Activated naive CD4-positive, alpha-beta T cell treated with anti-CD3 and anti-CD28 coated beads, Interleukin-2, amount 10 ng/mL, durations not matched to agents 5 hours and 36 hours (primary cell): ENCODE data around the gene BET1L. TPM values are rescaled to one million over a fixed set of nuclear protein-coding genes. Genes with fewer than 3 reads are reported as not detected.

Experiments
- total RNA-seq, 2 experiments: library from RNA; stranded (reverse); gene quantifications; one replicate each; pipeline ENCODE4 v1.2.3, GENCODE V29; 2021

BET1L gene, protein sequence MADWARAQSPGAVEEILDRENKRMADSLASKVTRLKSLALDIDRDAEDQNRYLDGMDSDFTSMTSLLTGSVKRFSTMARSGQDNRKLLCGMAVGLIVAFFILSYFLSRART
- 10 to 100 TPM; 42.3 to 43.5 TPM for total RNA-seq

DNA sequence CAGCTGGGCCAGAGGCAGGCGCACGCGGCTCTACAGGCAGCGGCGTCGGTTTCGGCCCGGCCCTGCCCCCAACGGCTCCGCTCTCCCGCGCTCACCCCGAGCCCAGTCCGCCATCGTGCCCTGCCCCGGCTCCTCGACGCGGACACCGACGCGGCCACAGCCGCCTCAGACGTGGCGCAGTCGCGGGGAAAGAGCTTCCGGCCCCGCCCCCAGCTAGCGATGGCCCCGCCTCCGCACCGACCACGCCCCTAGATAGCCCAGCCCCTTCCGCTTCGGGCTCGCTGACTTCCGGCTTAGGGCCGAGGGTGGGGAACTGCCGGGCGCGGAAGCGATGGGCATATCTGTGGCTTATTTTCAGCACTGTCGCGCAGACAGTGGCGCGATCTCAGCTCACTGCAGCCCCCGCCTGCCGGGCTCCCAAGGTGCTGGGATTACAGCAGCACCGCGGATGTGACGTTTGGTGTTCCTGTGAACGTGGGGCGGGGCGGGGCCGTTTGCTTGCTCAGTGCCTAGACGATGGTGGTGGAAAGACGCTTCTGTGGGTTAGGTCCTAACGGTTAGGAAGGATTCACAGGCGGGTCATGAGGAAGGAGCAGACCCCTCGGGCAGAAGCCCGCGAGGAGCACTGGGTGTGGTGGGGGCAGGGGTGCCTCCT lies at the start of gene BET1L, which contains the start of gene RIC8A:
Gene BET1L (minus strand): TSS at position 192 of the 655 bp plus-strand sequence. CDS start 78 bp downstream, at position 114.
Gene RIC8A (plus strand): TSS at position 501 of the 655 bp plus-strand sequence. CDS start 1,147 bp downstream, outside the sequence.

DNA sequence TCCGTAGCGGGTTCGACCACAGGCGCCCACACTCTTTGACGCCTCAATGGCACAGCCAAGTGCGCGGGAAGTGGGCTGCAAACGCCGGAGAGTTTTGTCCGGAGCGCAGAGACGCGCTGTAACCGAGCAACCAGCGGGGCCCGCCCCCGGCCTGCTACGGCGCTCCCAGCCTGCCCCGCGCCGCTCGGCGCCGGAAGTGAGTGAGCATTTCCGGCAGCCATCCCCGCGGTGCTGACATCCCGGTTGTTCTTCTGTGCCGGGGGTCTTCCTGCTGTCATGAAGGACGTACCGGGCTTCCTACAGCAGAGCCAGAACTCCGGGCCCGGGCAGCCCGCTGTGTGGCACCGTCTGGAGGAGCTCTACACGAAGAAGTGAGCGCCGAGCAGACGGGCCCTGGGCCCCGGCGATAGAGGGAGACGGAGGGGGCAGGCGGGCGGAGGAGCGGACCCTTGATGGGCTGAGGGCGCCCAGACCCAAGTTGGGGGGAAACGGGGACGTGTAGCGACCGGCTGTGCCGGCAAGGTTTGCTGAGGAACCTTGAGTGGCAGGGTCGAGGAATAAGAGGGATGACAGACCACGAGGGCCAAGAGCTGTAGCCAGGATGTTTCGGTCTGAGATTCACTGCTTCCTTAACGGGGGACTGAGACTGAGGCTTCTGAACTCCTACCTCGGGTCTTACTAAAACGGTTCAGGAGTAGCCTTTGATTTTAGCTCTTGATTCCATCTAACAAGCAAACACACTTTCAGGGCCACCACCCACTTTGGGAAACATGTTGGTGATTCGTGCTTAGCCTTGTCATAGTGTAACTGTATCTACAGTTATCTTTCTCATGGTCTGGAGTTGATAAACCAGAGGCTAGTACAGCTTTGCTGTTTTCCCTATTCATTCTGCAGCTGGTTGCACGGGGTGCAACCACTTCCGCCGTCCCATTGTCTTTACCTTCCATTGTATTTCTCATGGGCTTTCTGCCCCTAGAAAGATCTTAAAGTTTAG lies 29.9 kb upstream of the BET1L start, which contains the start of gene PSMD13:
Gene PSMD13 (plus strand): TSS at position 203 of the 994 bp plus-strand sequence. CDS start 74 bp downstream, at position 277.

DNA sequence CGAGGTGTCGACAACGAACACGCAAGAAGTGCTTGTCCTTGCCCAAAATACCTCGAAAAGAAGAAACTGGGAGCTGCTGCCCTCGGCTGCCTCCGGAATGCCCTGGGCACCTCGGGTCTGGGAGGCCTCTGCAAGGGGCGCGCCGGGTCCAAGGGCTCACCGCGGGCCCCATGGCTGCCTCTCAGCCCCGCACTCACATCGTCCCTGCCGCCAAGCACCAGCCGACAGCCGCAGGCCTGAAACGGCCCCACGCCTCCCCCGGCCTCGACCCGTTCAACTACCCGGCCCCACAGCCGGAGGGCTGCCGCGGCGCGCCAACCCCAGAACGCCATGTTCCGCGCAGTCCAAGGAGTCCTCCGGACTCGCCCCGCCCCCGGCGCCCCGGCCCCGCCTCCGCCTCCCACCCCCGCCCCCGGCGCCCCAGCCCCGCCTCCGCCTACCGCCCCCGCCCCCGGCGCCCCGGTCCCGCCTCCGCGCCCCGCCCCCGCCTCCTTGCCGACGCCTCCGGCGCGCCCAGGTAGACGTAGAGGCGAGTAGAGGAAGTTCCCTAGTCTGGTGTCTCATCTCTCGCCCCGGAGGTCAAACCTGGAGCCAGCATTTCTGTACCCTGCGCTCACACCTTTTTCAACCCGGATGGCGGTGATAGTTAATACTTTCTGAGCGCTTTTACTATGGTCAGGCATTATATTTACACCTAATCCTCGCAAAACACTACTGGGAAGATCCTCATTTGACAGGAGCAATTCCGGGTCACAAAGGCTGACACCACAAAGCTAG lies 29.0 kb upstream of the BET1L start, which contains the start of gene SIRT3:
Gene SIRT3 (minus strand): TSS at position 346 of the 777 bp plus-strand sequence. CDS start 14 bp downstream, at position 332.

DNA sequence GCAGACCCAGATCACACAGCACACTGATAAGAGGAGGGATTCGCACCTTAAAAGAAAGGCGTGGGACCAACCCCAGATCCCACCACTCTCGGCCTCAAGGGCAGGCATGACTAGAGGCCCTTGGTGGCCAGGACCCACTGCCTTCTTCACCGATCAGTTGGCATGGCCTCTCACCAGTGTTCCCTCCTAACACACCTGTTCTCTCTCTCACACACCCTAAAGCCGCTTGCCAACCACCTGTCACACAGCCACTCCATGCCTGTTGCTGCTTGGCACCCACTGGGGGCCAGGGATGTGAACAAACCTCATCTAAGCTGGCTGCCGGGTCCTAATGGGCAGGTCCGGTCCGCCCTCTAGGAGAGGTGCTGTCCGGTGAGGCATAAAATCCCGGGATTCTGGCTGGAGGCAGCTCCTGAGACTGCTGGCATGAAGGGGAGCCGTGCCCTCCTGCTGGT lies 14.5 kb downstream of the BET1L start, which contains the start of gene SCGB1C1:
Gene SCGB1C1 (plus strand): TSS at position 405 of the 455 bp plus-strand sequence. CDS start 22 bp downstream, at position 427.

Other genes with a start within 250 kb of the BET1L start
- not detected for gene SCGB1C1, start 14.3 kb downstream of the BET1L start, total RNA-seq
- 10 to 100 TPM; 91.2 to 91.3 TPM for gene RIC8A, start 309 bp upstream of the BET1L start, total RNA-seq
- gene SIRT3, start 28.9 kb upstream of the BET1L start, total RNA-seq = 10 to 100 TPM; 13.7 to 14.6 TPM
- 100 to 1,000 TPM; 128 to 131 TPM for gene PSMD13, start 29.6 kb upstream of the BET1L start, total RNA-seq
- gene NLRP6, start 71.0 kb upstream of the BET1L start, total RNA-seq = 10 to 100 TPM; 21.3 to 21.4 TPM
- gene PGGHG, start 81.7 kb upstream of the BET1L start, total RNA-seq = 100 to 1,000 TPM; 343 to 358 TPM
- gene IFITM5, start 92.1 kb upstream of the BET1L start, total RNA-seq = not detected
- gene IFITM2, start 100.4 kb upstream of the BET1L start, total RNA-seq = 1,000 to 10,000 TPM; 1,405 to 1,458 TPM
- gene IFITM1, start 106.6 kb upstream of the BET1L start, total RNA-seq = 1,000 to 10,000 TPM in 1 of 2 experiments, 100 to 1,000 TPM in 1; 981 to 1,005 TPM
- 10 to 100 TPM; 54.2 to 62.1 TPM for gene IFITM3, start 113.5 kb upstream of the BET1L start, total RNA-seq
- gene B4GALNT4, start 162.1 kb upstream of the BET1L start, total RNA-seq = 1 to 10 TPM; 2.2 to 2.5 TPM
- not detected for gene PKP3, start 186.8 kb upstream of the BET1L start, total RNA-seq
- gene SIGIRR, start 207.6 kb upstream of the BET1L start, total RNA-seq = 100 to 1,000 TPM; 257 to 267 TPM
- gene ANO9, start 234.6 kb upstream of the BET1L start, total RNA-seq = 100 to 1,000 TPM in 1 of 2 experiments, 10 to 100 TPM in 1; 93.3 to 107 TPM
- gene PTDSS2, start 242.9 kb upstream of the BET1L start, total RNA-seq = 10 to 100 TPM; 23.5 to 23.6 TPM